Chondrocyte (in vitro differentiated cells): Measurements from ENCODE around the gene EXOC3L4. TPM values are rescaled to one million over a fixed set of nuclear protein-coding genes. Genes with fewer than 3 reads are reported as not detected.
"Not testable (repeated sequence)": the region's sequence is repeated elsewhere in the genome, so short reads cannot be mapped to it uniquely, and the experiment has no call there.

ENCODE experiments used
- DNase-seq: peaks from one replicate; pipeline ENCODE4 v3.0.0; 2021; ENCODE audit warnings: mixed read lengths, low spot score
- H3K27ac Mint-ChIP-seq: one replicate; pipeline ENCODE4 v1.8.0; 2021; ENCODE audit warnings: mild to moderate bottlenecking, moderate library complexity, mixed read lengths; ENCODE audit not compliant: unreplicated experiment
- H3K27me3 Mint-ChIP-seq: 2 replicates; pipeline ENCODE4 v1.8.0; 2021; ENCODE audit warnings: low read depth, mixed read lengths
- H3K36me3 Mint-ChIP-seq: 2 replicates; pipeline ENCODE4 v1.8.0; 2021; ENCODE audit warnings: low read depth, mixed read lengths
- H3K4me1 Mint-ChIP-seq: 2 replicates; pipeline ENCODE4 v1.8.0; 2021; ENCODE audit warnings: low read depth, mild to moderate bottlenecking, mixed read lengths
- H3K4me3 Mint-ChIP-seq: one replicate; pipeline ENCODE4 v1.8.0; 2021; ENCODE audit warnings: mild to moderate bottlenecking, moderate library complexity, mixed read lengths; ENCODE audit not compliant: unreplicated experiment
- H3K9me3 Mint-ChIP-seq: 2 replicates; pipeline ENCODE4 v1.8.0; 2021; ENCODE audit warnings: low read depth, mixed read lengths
- CTCF ChIP-seq: fragments of 200-600 bp; sonication (generic); IDR thresholded peaks from 2 replicates; pipeline ENCODE4 v1.5.0; 2021; ENCODE audit warnings: antibody characterized with exemption, mild to moderate bottlenecking, moderate library complexity
- long read RNA-seq: library from polyadenylated mRNA; stranded (forward); transcript quantifications from one replicate; pipeline ENCODE4 v2.0.0, GENCODE V29; 2021
- total RNA-seq: library from RNA; stranded (reverse); gene quantifications from 3 replicates; pipeline ENCODE4 v1.2.1, GENCODE V29; 2021

EXOC3L4 gene
- total RNA-seq = not detected in 3 replicates
- long read RNA-seq = 0 reads

- Mint-ChIP-seq H3K36me3 (no peaks in the 10 kb centered on the region), H3K4me1 (no peaks in the 10 kb centered on the region), H3K27ac (peak within 1 kb of the TSS; percentile 45), H3K4me3 (no peak within 1 kb of the TSS), H3K9me3 (no peaks in the 10 kb centered on the region), H3K27me3 (peaks cover 5% of the 10 kb centered on the region)
- DNase-seq = no peak
- no peak for TF ChIP-seq CTCF
These were observed at the start of gene EXOC3L4 for GRCh38 chr14:103094406-103095209. EXOC3L4 (plus strand) TSS chr14:103094725; CDS start chr14:103100220, 5,495 bp downstream.

- peaks cover 8% of the 10 kb centered on the region for H3K36me3 Mint-ChIP-seq
- no peak for TF ChIP-seq CTCF
- H3K9me3 Mint-ChIP-seq = no peaks in the 10 kb centered on the region
- peak overlapping the region; percentile 46 for H3K27ac Mint-ChIP-seq
- H3K27me3 Mint-ChIP-seq = no peaks in the 10 kb centered on the region
- H3K4me1 Mint-ChIP-seq = peaks cover 30% of the 10 kb centered on the region
- DNase-seq = no peak
- H3K4me3 Mint-ChIP-seq = no peak overlapping the region
These were observed 49.1 kb upstream of the EXOC3L4 start for GRCh38 chr14:103045371-103045869.

GRCh38 chr14:103047453-103047852 lies 47.1 kb upstream of the EXOC3L4 start:
- not testable (repeated sequence) for H3K4me3 Mint-ChIP-seq, H3K36me3 Mint-ChIP-seq, DNase-seq, H3K9me3 Mint-ChIP-seq, H3K27me3 Mint-ChIP-seq, H3K27ac Mint-ChIP-seq
- H3K4me1 Mint-ChIP-seq = peaks cover 30% of the 10 kb centered on the region

GRCh38 chr14:103050935-103051334 lies 43.6 kb upstream of the EXOC3L4 start:
- H3K9me3 Mint-ChIP-seq = no peaks in the 10 kb centered on the region
- no peaks in the 10 kb centered on the region for H3K36me3 Mint-ChIP-seq
- no peaks in the 10 kb centered on the region for H3K27me3 Mint-ChIP-seq
- H3K4me3 Mint-ChIP-seq = no peak overlapping the region
- peaks cover 37% of the 10 kb centered on the region for H3K4me1 Mint-ChIP-seq
- DNase-seq = no peak
- H3K27ac Mint-ChIP-seq = peak overlapping the region; percentile 54
- no peak for TF ChIP-seq CTCF

- no peak overlapping the region for H3K27ac Mint-ChIP-seq
- H3K36me3 Mint-ChIP-seq = no peaks in the 10 kb centered on the region
- H3K4me3 Mint-ChIP-seq = no peak overlapping the region
- peaks cover 30% of the 10 kb centered on the region for H3K4me1 Mint-ChIP-seq
- DNase-seq = no peak
- no peak for TF ChIP-seq CTCF
- H3K9me3 Mint-ChIP-seq = no peaks in the 10 kb centered on the region
- no peaks in the 10 kb centered on the region for H3K27me3 Mint-ChIP-seq
These were observed 42.1 kb upstream of the EXOC3L4 start for GRCh38 chr14:103052407-103052806.

GRCh38 chr14:103055695-103056094 lies 38.8 kb upstream of the EXOC3L4 start:
- peak overlapping the region; percentile 79 for H3K27ac Mint-ChIP-seq
- peaks cover 41% of the 10 kb centered on the region for H3K4me1 Mint-ChIP-seq
- no peak for TF ChIP-seq CTCF

More at GRCh38 chr14:103055695-103056094, 38.8 kb upstream of the EXOC3L4 start:
- H3K9me3 Mint-ChIP-seq = no peaks in the 10 kb centered on the region
- no peak for DNase-seq
- peak overlapping the region; percentile 84 for H3K4me3 Mint-ChIP-seq
- H3K36me3 Mint-ChIP-seq = peaks cover 2% of the 10 kb centered on the region
- no peaks in the 10 kb centered on the region for H3K27me3 Mint-ChIP-seq
